PC-3 (cell line): ENCODE results near the gene RGS12. TPM values are rescaled to one million over a fixed set of nuclear protein-coding genes. Genes with fewer than 3 reads are reported as not detected.

Experiments
- ATAC-seq: fragments of 200-7000 bp; cut with Tn5 transposase; 2 replicates; pipeline ENCODE4 v1.9.1; 2020; ENCODE audit warnings: mild to moderate bottlenecking, moderate library complexity
- BruUV-seq: library from RNA; stranded (reverse); fragments of 400-500 nt; replicated peaks from 2 replicates; lab custom pipeline; 2021; lab: Mats Ljungman, UMichigan
- CTCF ChIA-PET: fragments of 300-600 bp; sonication (Branson Sonifier 250); formaldehyde crosslinking; loops from one replicate; lab custom pipeline; 2022; ENCODE audit warnings: antibody characterized with exemption; lab: Charles Lee
- POLR2A ChIA-PET: fragments of 300-600 bp; sonication (Branson Sonifier 250); formaldehyde crosslinking; loops from one replicate; lab custom pipeline; 2022; ENCODE audit warnings: antibody characterized with exemption; ENCODE audit not compliant: unreplicated experiment; lab: Charles Lee
- DNase-seq: peaks from one replicate; pipeline ENCODE4 v3.0.0-alpha.2; 2015
- H2AFZ ChIP-seq: fragments of 300-600 bp; sonication (generic); 2 replicates; pipeline ENCODE4 v1.6.0; 2016; ENCODE audit warnings: antibody characterized with exemption, low read length
- H3F3A ChIP-seq: fragments of 300-600 bp; sonication (generic); one replicate; pipeline ENCODE4 v1.6.0; 2017; ENCODE audit warnings: antibody characterized with exemption, low read length, control low read depth, mild to moderate bottlenecking; ENCODE audit not compliant: unreplicated experiment
- H3K27ac ChIP-seq: fragments of 300-600 bp; sonication (generic); 2 replicates; pipeline ENCODE4 v1.5.1; 2016; ENCODE audit warnings: mild to moderate bottlenecking, low read length
- H3K27me3 ChIP-seq: fragments of 300-600 bp; sonication (generic); 2 replicates; pipeline ENCODE4 v1.6.1; 2016; ENCODE audit warnings: low read length, mixed read lengths
- H3K36me3 ChIP-seq: fragments of 300-600 bp; sonication (generic); 2 replicates; pipeline ENCODE4 v1.6.1; 2016; ENCODE audit warnings: low read depth, mixed run types, low read length, mixed read lengths
- H3K4me1 ChIP-seq: fragments of 300-600 bp; sonication (generic); 2 replicates; pipeline ENCODE4 v1.5.1; 2016; ENCODE audit warnings: low read length; ENCODE audit not compliant: insufficient read depth
- H3K4me2 ChIP-seq: fragments of 300-600 bp; sonication (generic); 2 replicates; pipeline ENCODE4 v1.6.0; 2016; ENCODE audit warnings: low read length
- H3K4me3 ChIP-seq: fragments of 300-600 bp; sonication (generic); 2 replicates; pipeline ENCODE4 v1.5.1; 2016; ENCODE audit warnings: mild to moderate bottlenecking, low read length, mixed read lengths
- H3K79me2 ChIP-seq: fragments of 300-600 bp; sonication (generic); 2 replicates; pipeline ENCODE4 v1.6.1; 2017; ENCODE audit warnings: low read length, mixed read lengths
- H3K9ac ChIP-seq: fragments of 300-600 bp; sonication (generic); 2 replicates; pipeline ENCODE4 v1.6.0; 2016; ENCODE audit warnings: mild to moderate bottlenecking, low read length
- H3K9me2 ChIP-seq: fragments of 300-600 bp; sonication (generic); replicated peaks from 2 replicates; pipeline ENCODE4 v1.6.1; 2016; ENCODE audit warnings: mixed run types, low read length, mixed read lengths
- H3K9me3 ChIP-seq: fragments of 300-600 bp; sonication (generic); 2 replicates; pipeline ENCODE4 v1.6.1; 2016; ENCODE audit warnings: low read length, mixed read lengths
- H4K20me1 ChIP-seq: fragments of 300-600 bp; sonication (generic); 2 replicates; pipeline ENCODE4 v1.6.1; 2016; ENCODE audit warnings: low read length, mixed read lengths
- CTCF ChIP-seq: fragments of 300-600 bp; sonication (generic); conservative IDR thresholded peaks from 2 replicates; pipeline ENCODE4 v1.5.1; 2017; ENCODE audit warnings: antibody characterized with exemption, low read depth, mild to moderate bottlenecking, low read length
- EZH2 ChIP-seq: fragments of 300-600 bp; sonication (generic); IDR thresholded peaks from one replicate; pipeline ENCODE4 v1.6.1; 2017; ENCODE audit warnings: antibody characterized with exemption, mild to moderate bottlenecking, low read length; ENCODE audit not compliant: unreplicated experiment
- EZH2phosphoT487 ChIP-seq: fragments of 300-600 bp; sonication (generic); IDR thresholded peaks from 2 replicates; pipeline ENCODE4 v1.6.1; 2018; ENCODE audit warnings: mild to moderate bottlenecking, antibody characterized with exemption, low read length, borderline replicate concordance
- intact Hi-C: fragments of 100-400 bp; cut with micrococcal nuclease; formaldehyde crosslinking; loops from 2 replicates; pipeline ENCODE4 v1.9.0; 2023
- total RNA-seq: library from RNA; depleted of rRNA; stranded (reverse); fragments of >200 nt; gene quantifications from 2 replicates; pipeline ENCODE4 v1.2.3, GENCODE V29; 2014

RGS12 gene
- total RNA-seq, 1 experiment from 2014 or later: 10.3 TPM

- Histone ChIP-seq H3K9ac (peak overlapping the region; percentile 73), H3K36me3 (no peaks in the 10 kb centered on the region), H3K27ac (no peak overlapping the region), H3K27me3 (no peaks in the 10 kb centered on the region), H3K4me2 (peak overlapping the region; percentile 96), H3K4me3 (peak overlapping the region; percentile 90), H4K20me1 (no peaks in the 10 kb centered on the region), H2AFZ (peak overlapping the region; percentile 69), H3K9me3 (no peaks in the 10 kb centered on the region), H3K4me1 (peaks cover 6% of the 10 kb centered on the region; the same call in 1 of the 2 replicates), H3K79me2 (peaks cover 14% of the 10 kb centered on the region), H3K9me2 (no peaks in the 10 kb centered on the region), H3F3A (no peaks in the 10 kb centered on the region)
- ChIA-PET CTCF (interaction anchor here (0.5 kb wide), 1 partner anchor 99 kb away, joined by 3 read pairs; no protein-coding TSS in a partner anchor), POLR2A (no interaction called here)
- BruUV-seq: no TSS peak
- intact Hi-C loops: no loop called here
- TF ChIP-seq EZH2phosphoT487 (no peak), EZH2 (no peak), CTCF (no peak)
- DNase-seq (no peak), ATAC-seq (peak; percentile 1; the same call in 1 of the 2 replicates)
Measured at GRCh38 chr4:3293401-3294391, 875 bp downstream of the RGS12 start.

- Histone ChIP-seq H3K9me3 (no peaks in the 10 kb centered on the region), H2AFZ (no peak overlapping the region), H3K27me3 (no peaks in the 10 kb centered on the region), H3K4me2 (peak overlapping the region; percentile 96; the same call in 1 of the 2 replicates), H3K79me2 (peaks cover 15% of the 10 kb centered on the region), H3F3A (no peaks in the 10 kb centered on the region), H4K20me1 (no peaks in the 10 kb centered on the region), H3K27ac (no peak overlapping the region), H3K9me2 (no peaks in the 10 kb centered on the region), H3K4me1 (peaks cover 6% of the 10 kb centered on the region; the same call in 1 of the 2 replicates), H3K9ac (no peak overlapping the region), H3K4me3 (no peak overlapping the region), H3K36me3 (no peaks in the 10 kb centered on the region)
- intact Hi-C loops: no loop called here
- TF ChIP-seq EZH2phosphoT487: no peak
- TF ChIP-seq EZH2: no peak
- no peak for TF ChIP-seq CTCF
- ATAC-seq (no peak), DNase-seq (no peak)
- ChIA-PET CTCF (interaction anchor here (0.5 kb wide), 1 partner anchor 100 kb away, joined by 3 read pairs; no protein-coding TSS in a partner anchor), POLR2A (no interaction called here)
- no TSS peak for BruUV-seq
Measured at GRCh38 chr4:3294401-3295241, 1.8 kb downstream of the RGS12 start.
